ENCODE measurements around the gene CAMK2N2.

CAMK2N2 gene

DNA sequence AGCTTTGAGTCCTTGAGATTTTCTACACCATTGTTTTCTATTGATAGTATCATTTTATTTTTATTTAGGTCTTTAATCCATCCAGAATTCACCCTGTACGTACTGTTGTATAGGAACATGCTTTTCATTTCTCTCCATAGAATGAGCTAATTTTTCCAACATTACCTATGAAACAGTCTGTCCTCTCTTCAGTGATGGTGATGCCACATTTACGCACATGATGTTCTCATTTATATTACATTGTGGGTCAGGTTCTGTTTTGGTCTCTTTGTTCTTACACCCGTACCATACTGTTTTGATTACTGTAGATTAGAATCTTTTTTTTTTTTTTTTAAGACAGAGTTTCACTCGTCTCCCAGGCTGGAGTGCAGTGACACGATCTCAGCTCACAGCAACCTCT is 49.6 kb downstream of the CAMK2N2 start:
- DNase-seq, result no peak

DNA sequence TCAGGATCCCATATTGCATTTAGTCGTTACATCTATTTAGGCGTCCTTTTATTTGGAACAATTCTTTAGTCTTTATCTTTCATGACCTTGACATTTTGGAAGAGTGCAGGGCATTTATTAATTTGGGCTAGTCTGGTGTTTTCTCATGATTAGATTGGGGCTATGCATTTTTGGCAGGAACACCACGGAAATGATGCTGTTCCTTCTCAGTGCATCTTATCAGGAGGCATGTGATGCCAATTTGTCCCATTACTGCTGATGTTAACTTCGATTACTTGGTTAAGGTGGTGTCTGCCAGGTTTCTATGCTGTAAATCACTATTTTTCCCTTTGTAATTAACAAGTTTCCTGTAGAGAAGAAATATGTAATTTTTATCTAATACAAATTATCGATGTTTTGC is 50.1 kb downstream of the CAMK2N2 start:
- DNase-seq, result no peak

Measured in T-helper 9 cell (primary cell).